PC-3 (cell line): Measurements from ENCODE around the gene ATF7.

ENCODE experiments used
- CTCF ChIP-seq: fragments of 300-600 bp; sonication (generic); conservative IDR thresholded peaks from 2 replicates; pipeline ENCODE4 v1.5.1; 2017; ENCODE audit warnings: antibody characterized with exemption, low read depth, mild to moderate bottlenecking, low read length
- EZH2 ChIP-seq: fragments of 300-600 bp; sonication (generic); IDR thresholded peaks from one replicate; pipeline ENCODE4 v1.6.1; 2017; ENCODE audit warnings: antibody characterized with exemption, mild to moderate bottlenecking, low read length; ENCODE audit not compliant: unreplicated experiment
- EZH2phosphoT487 ChIP-seq: fragments of 300-600 bp; sonication (generic); IDR thresholded peaks from 2 replicates; pipeline ENCODE4 v1.6.1; 2018; ENCODE audit warnings: mild to moderate bottlenecking, antibody characterized with exemption, low read length, borderline replicate concordance

GRCh38 chr12:53467880-53468279 is 158.3 kb downstream of the ATF7 start:
- TF ChIP-seq CTCF (no peak), EZH2 (no peak), EZH2phosphoT487 (no peak)
